Sigmoid colon (tissue), 4 donors: ENCODE results near the gene DGKA.

Source experiments
- EP300 ChIP-seq, 4 donors: sonication (generic); formaldehyde crosslinking; IDR thresholded peaks; one replicate each; pipeline ENCODE4 v1.6.1; 2017; ENCODE audit warnings: antibody characterized with exemption in 4 of 4
- POLR2A ChIP-seq, 2 donors: fragments of 450-650 bp; IDR thresholded peaks; one replicate each; pipeline ENCODE4 v1.6.1; 2016; ENCODE audit warnings: antibody characterized with exemption in 2 of 2, mild to moderate bottlenecking in 2 of 2, moderate library complexity in 2 of 2
- TF ChIP-seq, protein P1 (sequence below), 4 experiments: fragments of 450-650 bp in 3 of 4; fragments of 200-600 bp in 1 of 4; IDR thresholded peaks; one replicate each; pipeline ENCODE4 v1.5.1; 2016 to 2019; ENCODE audit warnings: antibody characterized with exemption in 4 of 4, mild to moderate bottlenecking in 3 of 4, moderate library complexity in 2 of 4

GRCh38 chr12:55906056-55906455 is 24.9 kb upstream of the DGKA start:
- TF ChIP-seq, protein P1, sequence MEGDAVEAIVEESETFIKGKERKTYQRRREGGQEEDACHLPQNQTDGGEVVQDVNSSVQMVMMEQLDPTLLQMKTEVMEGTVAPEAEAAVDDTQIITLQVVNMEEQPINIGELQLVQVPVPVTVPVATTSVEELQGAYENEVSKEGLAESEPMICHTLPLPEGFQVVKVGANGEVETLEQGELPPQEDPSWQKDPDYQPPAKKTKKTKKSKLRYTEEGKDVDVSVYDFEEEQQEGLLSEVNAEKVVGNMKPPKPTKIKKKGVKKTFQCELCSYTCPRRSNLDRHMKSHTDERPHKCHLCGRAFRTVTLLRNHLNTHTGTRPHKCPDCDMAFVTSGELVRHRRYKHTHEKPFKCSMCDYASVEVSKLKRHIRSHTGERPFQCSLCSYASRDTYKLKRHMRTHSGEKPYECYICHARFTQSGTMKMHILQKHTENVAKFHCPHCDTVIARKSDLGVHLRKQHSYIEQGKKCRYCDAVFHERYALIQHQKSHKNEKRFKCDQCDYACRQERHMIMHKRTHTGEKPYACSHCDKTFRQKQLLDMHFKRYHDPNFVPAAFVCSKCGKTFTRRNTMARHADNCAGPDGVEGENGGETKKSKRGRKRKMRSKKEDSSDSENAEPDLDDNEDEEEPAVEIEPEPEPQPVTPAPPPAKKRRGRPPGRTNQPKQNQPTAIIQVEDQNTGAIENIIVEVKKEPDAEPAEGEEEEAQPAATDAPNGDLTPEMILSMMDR (IDR thresholded peaks at IDR 0.05): no peak
- no peak for TF ChIP-seq EP300 (IDR thresholded peaks at IDR 0.05)
- TF ChIP-seq POLR2A (IDR thresholded peaks at IDR 0.05): no peak
